GM21360 (cell line): Measurements from ENCODE around the gene GALNT18.

Source experiments
- ATAC-seq: cut with Tn5 transposase; IDR thresholded peaks from one replicate; pipeline ENCODE4 v1.9.1; 2021; ENCODE audit warnings: mild to moderate bottlenecking, moderate library complexity; ENCODE audit not compliant: unreplicated experiment

GALNT18 gene

GRCh38 chr11:11391796-11392463, 229.9 kb downstream of the GALNT18 start:
- ATAC-seq = no peak

DNA sequence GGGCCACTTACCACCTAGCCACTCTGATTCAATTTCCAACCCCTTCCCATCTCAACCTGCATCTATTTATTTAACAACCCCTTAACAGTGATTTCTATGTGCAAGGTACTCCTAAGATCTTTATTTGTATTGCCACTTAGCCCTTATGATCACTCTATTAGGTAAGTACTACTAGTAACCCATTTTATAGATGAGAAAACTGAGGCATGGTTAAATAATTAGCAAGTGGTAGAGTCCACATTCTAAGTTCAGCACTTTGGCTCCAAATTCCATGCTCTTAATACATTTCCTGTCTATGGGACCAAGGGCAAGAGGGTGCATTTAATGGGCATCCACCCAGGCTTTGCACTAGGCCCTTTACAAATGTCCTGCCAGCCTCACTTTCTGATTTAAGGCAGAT, 230.6 kb downstream of the GALNT18 start:
- no peak for ATAC-seq

DNA sequence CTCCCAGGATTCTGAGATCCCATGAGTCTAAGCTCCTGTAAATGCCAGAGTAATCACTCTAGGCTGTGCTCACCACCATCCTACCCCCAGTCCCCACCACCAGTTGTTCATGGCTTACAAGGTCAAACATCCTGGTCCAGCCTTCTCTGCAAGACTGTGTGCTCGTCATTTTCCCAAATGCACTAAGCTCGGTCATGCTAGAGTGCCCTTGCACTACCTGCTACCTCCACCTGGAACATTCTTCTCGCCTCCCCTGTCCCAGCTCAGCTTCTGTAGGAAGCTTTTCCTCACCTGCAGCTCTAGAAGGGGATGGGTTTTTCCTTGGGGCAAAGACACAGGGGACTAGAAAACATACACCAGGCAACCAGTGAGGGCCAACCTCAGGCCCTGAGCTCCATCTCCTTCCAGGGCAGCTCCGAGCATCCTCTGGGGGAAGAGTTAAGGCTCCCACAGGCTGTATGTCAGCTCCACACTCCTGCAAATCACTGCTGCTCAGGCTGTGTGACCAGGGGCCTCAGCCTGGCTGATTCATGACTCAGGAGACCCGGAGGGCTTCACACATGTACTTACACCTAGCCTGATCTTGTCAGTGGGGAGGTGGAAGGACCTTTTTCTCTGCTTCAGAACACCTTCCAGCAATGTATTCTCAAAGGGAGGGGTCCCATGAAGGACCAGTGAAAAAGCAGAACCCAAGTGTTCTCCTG, 231.6 kb downstream of the GALNT18 start:
- ATAC-seq = no peak

DNA sequence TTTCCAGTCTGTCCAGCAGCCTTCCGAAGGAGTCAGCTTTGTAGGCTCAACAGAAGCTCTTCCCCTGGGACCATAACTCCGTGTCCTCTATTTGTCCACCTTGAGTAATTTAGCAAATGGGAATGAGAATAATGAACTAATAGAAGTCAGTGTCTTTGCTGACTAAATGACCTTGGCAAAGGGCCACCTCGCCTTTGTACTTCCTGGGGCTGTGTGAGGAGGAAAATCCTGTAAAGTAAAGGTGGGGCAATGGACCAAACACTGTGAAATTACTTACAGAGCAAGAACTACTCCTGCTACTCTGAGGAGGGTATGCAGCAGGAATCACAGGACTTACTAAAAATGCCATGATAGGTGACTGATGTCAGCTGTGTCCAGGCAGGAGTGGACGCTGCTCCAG, 232.6 kb downstream of the GALNT18 start:
- ATAC-seq = no peak

GRCh38 chr11:11387622-11388305, 234.0 kb downstream of the GALNT18 start:
- ATAC-seq = no peak

- no peak for ATAC-seq
Measured at GRCh38 chr11:11387207-11387606, 234.6 kb downstream of the GALNT18 start.

- no peak for ATAC-seq
Measured at GRCh38 chr11:11384829-11385228, 237.0 kb downstream of the GALNT18 start.

DNA sequence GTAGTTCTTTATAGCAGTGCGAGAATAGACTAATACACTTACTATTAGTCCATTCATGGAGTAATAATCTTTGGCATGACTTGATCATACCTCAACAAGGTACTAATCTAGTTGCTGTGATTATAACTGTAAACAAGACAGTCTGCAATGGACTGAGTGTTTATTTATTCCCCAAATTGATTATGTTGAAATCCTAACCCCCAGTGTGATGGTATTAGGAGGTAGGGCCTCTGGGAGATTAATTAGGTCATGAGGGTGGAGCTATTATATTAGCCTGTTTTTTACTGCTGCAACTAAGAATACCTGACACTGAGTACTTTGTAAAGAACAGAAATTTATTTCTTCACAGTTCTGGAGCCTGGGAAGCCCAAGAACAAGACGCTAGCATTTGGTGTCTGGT, 237.8 kb downstream of the GALNT18 start:
- no peak for ATAC-seq

DNA sequence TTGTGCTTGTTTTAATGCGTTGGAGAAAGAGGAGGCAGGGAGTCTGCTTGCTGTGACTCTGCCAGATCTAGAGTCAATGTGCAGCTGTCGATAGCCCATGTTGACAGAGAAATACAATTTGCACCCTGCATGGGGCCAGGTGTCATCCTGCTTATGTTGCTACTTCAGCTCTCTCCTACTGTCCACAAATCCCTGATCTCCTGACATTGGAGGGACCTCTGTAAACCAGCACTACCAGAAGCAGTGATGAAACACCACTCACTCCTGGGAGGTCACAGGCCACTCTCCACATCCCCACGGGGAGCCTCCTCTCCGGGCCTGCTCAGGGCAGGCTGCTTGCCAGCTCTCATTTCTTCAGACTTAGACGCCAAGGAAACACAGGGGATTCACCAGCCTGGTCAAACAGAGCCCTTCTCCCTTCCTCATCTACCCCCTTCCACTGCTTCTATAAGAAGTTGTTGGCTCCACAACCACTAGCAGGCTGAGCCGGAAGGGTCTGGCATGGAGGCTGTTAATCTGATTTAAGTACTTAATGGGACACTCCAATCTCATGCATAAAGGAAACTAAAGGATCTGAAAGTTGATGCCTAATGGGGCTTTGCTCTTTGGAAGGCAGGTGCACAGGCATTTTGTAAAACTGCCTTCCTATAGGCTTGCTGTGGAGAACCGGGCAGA, 238.8 kb downstream of the GALNT18 start:
- ATAC-seq = no peak

GRCh38 chr11:11381471-11382105, 240.2 kb downstream of the GALNT18 start:
- no peak for ATAC-seq

DNA sequence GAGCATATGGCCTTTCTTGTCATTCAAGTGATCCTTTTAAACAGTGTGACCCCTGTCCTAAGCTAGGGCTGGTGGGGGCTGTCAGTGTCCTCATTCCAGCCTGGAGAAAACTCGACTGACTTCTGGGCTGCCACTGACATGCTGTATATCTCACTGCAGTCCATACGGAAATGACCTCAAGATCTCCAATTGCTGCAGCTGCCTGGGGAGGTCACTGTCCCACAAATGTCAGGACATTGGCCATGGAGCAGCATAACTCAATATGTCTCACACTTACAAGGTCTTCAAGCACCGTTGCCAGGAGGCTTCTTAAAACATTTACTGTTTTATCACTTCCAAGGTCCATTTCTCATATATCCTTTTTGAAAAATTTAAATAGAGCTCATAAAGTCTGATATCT, 240.9 kb downstream of the GALNT18 start:
- ATAC-seq = no peak

DNA sequence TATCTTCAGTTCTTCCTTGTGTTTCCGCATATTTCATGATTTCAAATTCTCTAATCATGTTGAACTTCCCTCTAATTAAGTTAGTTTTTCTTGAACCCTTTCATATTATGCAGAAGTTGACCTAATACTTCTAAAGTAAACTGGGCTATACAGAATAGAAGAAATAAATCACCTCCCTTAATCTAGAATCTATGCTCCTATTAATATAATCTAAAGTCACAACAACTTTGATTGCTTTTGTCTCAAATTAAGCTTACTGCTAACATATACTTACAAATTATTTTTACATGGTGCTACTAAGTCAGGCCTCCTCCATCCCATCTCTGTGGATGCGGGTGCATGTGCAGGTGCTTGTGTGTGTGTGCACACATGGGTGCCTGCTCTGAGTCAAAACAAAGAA, 241.5 kb downstream of the GALNT18 start:
- no peak for ATAC-seq

GRCh38 chr11:11379661-11380060, 242.1 kb downstream of the GALNT18 start:
- no peak for ATAC-seq

DNA sequence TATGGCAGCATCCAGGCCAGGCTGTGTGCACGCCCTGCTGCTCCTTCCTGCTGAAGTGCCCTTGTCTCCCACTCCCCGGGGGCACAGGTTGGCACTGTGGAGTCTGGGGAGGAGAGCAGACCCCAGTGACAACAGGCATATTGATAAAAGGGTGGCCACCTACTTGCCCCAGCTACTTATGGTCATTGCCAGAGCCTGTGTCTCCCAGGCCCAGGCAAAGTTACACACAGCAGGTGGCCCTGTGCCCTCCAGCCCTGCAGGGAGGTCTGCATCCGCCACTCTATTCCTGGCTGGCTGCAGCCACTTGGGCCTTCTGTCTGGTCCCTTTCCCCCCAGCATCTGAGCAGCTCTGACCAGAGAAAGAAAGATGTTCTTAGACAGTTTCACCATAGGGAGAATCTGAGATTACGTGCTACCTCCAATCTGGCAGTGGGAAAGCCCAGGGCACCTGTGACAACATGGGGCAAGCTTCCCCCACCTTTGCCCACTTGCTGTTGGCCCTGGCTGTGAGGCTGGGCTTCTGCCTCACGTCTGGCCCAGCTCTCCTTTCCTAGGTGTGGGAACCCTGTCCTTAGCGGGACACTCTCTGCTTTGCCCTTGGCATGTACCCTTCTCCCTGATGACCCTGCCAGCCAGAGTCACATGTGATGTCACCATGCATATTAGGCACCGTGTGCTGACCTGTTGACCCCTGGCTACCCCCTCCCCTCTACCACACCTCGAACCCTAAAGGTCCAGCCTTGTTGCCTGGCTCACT, 243.4 kb downstream of the GALNT18 start:
- no peak for ATAC-seq

- ATAC-seq = no peak
Measured at GRCh38 chr11:11374358-11375148, 247.3 kb downstream of the GALNT18 start.

DNA sequence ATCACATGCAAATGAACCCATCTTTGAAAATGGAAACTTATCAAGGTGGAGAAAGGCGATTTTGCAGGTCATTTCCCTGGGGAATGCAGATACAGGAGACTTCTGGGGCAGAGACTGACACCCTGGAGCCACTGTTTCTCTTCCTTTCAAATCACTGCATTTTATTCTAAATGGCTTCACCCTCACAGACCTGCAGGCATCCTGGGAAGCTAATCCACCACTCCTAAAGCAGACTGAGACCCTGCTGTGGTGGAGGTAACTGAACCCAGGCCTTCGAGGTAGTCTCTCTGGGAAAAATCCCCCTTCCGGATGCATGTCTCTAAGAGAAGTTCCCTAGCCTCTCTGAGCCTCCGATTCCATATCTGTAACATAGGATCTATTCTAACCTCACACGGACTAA, 247.9 kb downstream of the GALNT18 start:
- ATAC-seq = no peak

- no peak for ATAC-seq
Measured at GRCh38 chr11:11372461-11372860, 249.3 kb downstream of the GALNT18 start.

GRCh38 chr11:11370962-11371303, 250.9 kb downstream of the GALNT18 start:
- ATAC-seq = no peak

DNA sequence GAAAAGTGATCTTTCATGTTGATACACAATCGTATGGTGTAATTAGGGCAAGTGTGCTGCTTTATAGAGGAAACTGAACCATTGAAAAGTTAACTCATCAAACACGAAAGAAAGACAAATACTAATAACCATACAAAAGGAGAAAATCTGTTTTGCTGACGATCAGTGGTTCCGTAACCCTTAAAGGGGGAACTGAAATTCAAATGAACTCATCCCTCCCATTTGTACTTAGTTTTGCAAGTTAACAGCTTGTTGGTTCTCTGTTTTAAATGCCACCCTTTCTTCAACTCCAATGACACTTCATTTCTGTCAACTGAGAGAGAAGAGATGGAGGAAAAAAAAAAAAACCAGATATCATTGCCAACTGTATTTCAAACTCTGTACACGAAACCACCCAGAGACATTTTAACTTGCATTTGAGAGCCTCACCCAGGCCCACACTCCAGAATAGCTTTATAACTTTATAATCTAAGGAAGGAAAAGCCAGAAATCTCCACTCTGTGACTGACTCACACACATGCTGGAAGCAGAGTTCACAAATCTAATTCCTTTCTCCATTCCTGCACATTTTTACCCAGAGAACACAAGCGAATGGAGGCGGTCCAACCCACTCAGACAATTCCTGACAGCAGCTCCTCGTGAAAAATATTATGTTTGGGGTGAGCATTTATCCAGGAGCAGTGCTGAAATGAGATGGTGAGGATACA, 251.4 kb downstream of the GALNT18 start:
- no peak for ATAC-seq
